K562 (cell line): ENCODE measurements around the gene CEP162. TPM values are rescaled to one million over a fixed set of nuclear protein-coding genes. Genes with fewer than 3 reads are reported as not detected.
A peak's percentile ranks its signal among the peaks of the same experiment; 100 is the strongest.

ENCODE experiments used
- BRD4 ChIP-seq: fragments of 200-600 bp; sonication (generic); IDR thresholded peaks from 2 replicates; pipeline ENCODE4 v1.6.1; 2017; ENCODE audit warnings: inconsistent platforms
- CAMTA2 ChIP-seq: fragments of 250-450 bp; sonication (Bioruptor Pico); conservative IDR thresholded peaks from 2 replicates; pipeline ENCODE4 v1.5.1; 2022
- CBFA2T3 ChIP-seq: fragments of 450-650 bp; IDR thresholded peaks from 2 replicates; pipeline ENCODE4 v1.6.1; 2017
- CEBPG ChIP-seq, 3 experiments: fragments of 200-800 bp in 1 of 3; sonication (Bioruptor generic) in 1 of 3; sonication (generic) in 1 of 3; formaldehyde crosslinking in 1 of 3; IDR thresholded peaks in 2 of 3; conservative IDR thresholded peaks in 1 of 3; 2 replicates each; pipeline versions ENCODE4 v1.6.1 to v1.8.0; 2016 to 2022; ENCODE audit warnings: missing compliant biosample characterization in 2 of 3, missing genetic modification characterization in 2 of 3, mild to moderate bottlenecking in 1 of 3, missing genetic modification reagents in 1 of 3
- CREB5 ChIP-seq: fragments of 250-450 bp; sonication (Bioruptor Pico); IDR thresholded peaks from 2 replicates; pipeline ENCODE4 v1.5.0; 2020; ENCODE audit warnings: mild to moderate bottlenecking
- CTBP1 ChIP-seq: fragments of 450-650 bp; IDR thresholded peaks from 2 replicates; pipeline ENCODE4 v1.6.1; 2016; ENCODE audit warnings: borderline replicate concordance
- GABPB2 ChIP-seq: fragments of 250-450 bp; sonication (Bioruptor Pico); conservative IDR thresholded peaks from 2 replicates; pipeline ENCODE4 v1.5.1; 2021; ENCODE audit warnings: mild to moderate bottlenecking
- GATA2 ChIP-seq: sonication (generic); formaldehyde crosslinking; IDR thresholded peaks from 2 replicates; pipeline ENCODE4 v1.4.0; 2020; ENCODE audit warnings: mild to moderate bottlenecking, missing genetic modification reagents
- JUN ChIP-seq, 2 experiments: sonication (generic) in 1 of 2; formaldehyde crosslinking in 1 of 2; IDR thresholded peaks; 2 replicates each; pipeline versions ENCODE4 v1.6.1 to v1.8.0; 2012 to 2022; ENCODE audit warnings: borderline replicate concordance in 2 of 2, mild to moderate bottlenecking in 2 of 2, improper control_type of control experiment in 1 of 2, low read depth in 1 of 2, low read length in 1 of 2, missing genetic modification reagents in 1 of 2
- KLF13 ChIP-seq: fragments of 450-650 bp; IDR thresholded peaks from 2 replicates; pipeline ENCODE4 v1.6.1; 2016; ENCODE audit warnings: missing genetic modification characterization, low read depth, mild to moderate bottlenecking, missing compliant biosample characterization, moderate library complexity, borderline replicate concordance
- MCM3 ChIP-seq: fragments of 450-650 bp; IDR thresholded peaks from 2 replicates; pipeline ENCODE4 v1.6.1; 2016
- MYNN ChIP-seq, 2 experiments: sonication (generic); formaldehyde crosslinking in 1 of 2; IDR thresholded peaks; 2 replicates each; pipeline versions ENCODE4 v1.5.0 to v1.6.1; 2016 to 2020; ENCODE audit warnings: antibody characterized with exemption in 1 of 2, missing genetic modification reagents in 1 of 2
- NFIX ChIP-seq: fragments of 250-450 bp; sonication (Bioruptor Pico); IDR thresholded peaks from 2 replicates; pipeline ENCODE4 v1.4.0; 2020; ENCODE audit warnings: low read depth, mild to moderate bottlenecking, moderate library complexity
- NR2C2 ChIP-seq, 2 experiments: fragments of 200-800 bp in 1 of 2; sonication (Bioruptor generic) in 1 of 2; sonication (generic) in 1 of 2; formaldehyde crosslinking in 1 of 2; IDR thresholded peaks; 2 replicates each; pipeline versions ENCODE4 v1.6.1 to v1.8.0; 2016 to 2022; ENCODE audit warnings: mild to moderate bottlenecking in 1 of 2, missing compliant biosample characterization in 1 of 2, missing genetic modification characterization in 1 of 2, missing genetic modification reagents in 1 of 2
- PRPF4 ChIP-seq: fragments of 200-400 bp; formaldehyde crosslinking; IDR thresholded peaks from one replicate; pipeline ENCODE4 v1.6.1; 2017; ENCODE audit warnings: low read length, low read depth, mild to moderate bottlenecking; ENCODE audit not compliant: insufficient read depth, poor library complexity, severe bottlenecking
- SAFB ChIP-seq: fragments of 200-400 bp; formaldehyde crosslinking; IDR thresholded peaks from 2 replicates; pipeline ENCODE4 v1.6.1; 2017; ENCODE audit warnings: low read depth, low read length, borderline replicate concordance
- SNRNP70 ChIP-seq: fragments of 200-400 bp; formaldehyde crosslinking; optimal IDR thresholded peaks from 2 replicates; pipeline ENCODE3; 2017; ENCODE audit warnings: low read depth, low read length
- SRSF3 ChIP-seq: fragments of 200-400 bp; formaldehyde crosslinking; IDR thresholded peaks from 2 replicates; pipeline ENCODE4 v1.6.1; 2016; ENCODE audit warnings: mild to moderate bottlenecking, low read length, moderate library complexity; ENCODE audit not compliant: insufficient read depth
- VEZF1 ChIP-seq: fragments of 200-800 bp; sonication (Bioruptor generic); IDR thresholded peaks from 2 replicates; pipeline ENCODE4 v1.6.1; 2017; ENCODE audit warnings: missing genetic modification characterization, missing compliant biosample characterization
- ZBTB2 ChIP-seq: fragments of 450-650 bp; IDR thresholded peaks from 2 replicates; pipeline ENCODE4 v1.6.1; 2016; ENCODE audit warnings: antibody characterized with exemption
- ZNF121 ChIP-seq: sonication (generic); formaldehyde crosslinking; conservative IDR thresholded peaks from 2 replicates; pipeline ENCODE4 v1.8.0; 2022; ENCODE audit warnings: missing genetic modification reagents
- ZNF445 ChIP-seq: fragments of 250-450 bp; sonication (Bioruptor Pico); IDR thresholded peaks from 2 replicates; pipeline ENCODE4 v1.4.0; 2020; ENCODE audit warnings: low read depth, mild to moderate bottlenecking, moderate library complexity
- polyA plus RNA-seq, 8 experiments: library from polyadenylated mRNA; depleted of rRNA in 4 of 8; stranded (reverse) in 5 of 8; unstranded in 3 of 8; fragments of >200 nt; fragmentation: Nextera tagmentation in 2 of 8; fragmentation: Illumina TruSeq in 1 of 8; extraction: Ambion mirVana in 2 of 8; extraction: Trizol in 1 of 8; gene quantifications; 2 replicates each; pipeline versions ENCODE4 v1.2.1 to v1.2.3, GENCODE V29; 2011 to 2014; ENCODE audit warnings: inconsistent platforms in 1 of 8, missing spikeins in 1 of 8
- total RNA-seq, 7 experiments: library from RNA; depleted of rRNA in 6 of 7; stranded (reverse); fragments of >200 nt in 6 of 7; fragmentation: Illumina TruSeq in 2 of 7; extraction: Trizol in 2 of 7; gene quantifications; 2 replicates each; pipeline versions ENCODE4 v1.2.1 to v1.2.3, GENCODE V29; 2011 to 2021; ENCODE audit warnings: low replicate concordance in 1 of 7

The CEP162 gene
- total and polyA plus RNA-seq, 9 of the 15 experiments (the other 6 are each of a cell fraction or from before 2014, with no cell fraction given): 3.9 to 8.6 (median 6.7) TPM

- TF ChIP-seq JUN (IDR thresholded peaks at IDR 0.05; ENCODE audit: borderline replicate concordance, low read depth, low read length) (peak; percentile 95), JUN (CRISPR knock-in tag; IDR thresholded peaks at IDR 0.05; ENCODE audit: borderline replicate concordance) (0 out of 2 replicates have a peak, but pooled peaks have one; percentile 56), VEZF1 (peak; percentile 75), NFIX (CRISPR knock-in tag) (no peak), MYNN (IDR thresholded peaks at IDR 0.05) (peak; percentile 84), MYNN (CRISPR knock-in tag; IDR thresholded peaks at IDR 0.05) (no peak), PRPF4 (no peak), SRSF3 (no peak), CEBPG (CRISPR knock-in tag; IDR thresholded peaks at IDR 0.05) (peak; percentile 81), CEBPG (tag; conservative IDR thresholded peaks at IDR 0.05 in 1 of 2, IDR thresholded peaks at IDR 0.05 in 1 of 2) (peak in 1 of 2 experiments; percentile 93; a peak in 2 of 4 replicates), KLF13 (tag) (peak; percentile 30; the same call in 1 of the 2 replicates), SAFB (no peak), ZBTB2 (peak; percentile 55; the same call in 1 of the 2 replicates), GABPB2 (CRISPR knock-in tag) (no peak), CTBP1 (peak; percentile 72; the same call in 1 of the 2 replicates), CBFA2T3 (peak; percentile 100), BRD4 (peak; percentile 20; the same call in 1 of the 2 replicates), MCM3 (no peak), GATA2 (CRISPR knock-in tag) (peak; percentile 98), ZNF121 (no peak), ZNF445 (no peak), CREB5 (no peak), CAMTA2 (CRISPR knock-in tag) (no peak), SNRNP70 (no peak), NR2C2 (CRISPR knock-in tag; IDR thresholded peaks at IDR 0.05) (no peak), NR2C2 (tag; IDR thresholded peaks at IDR 0.05) (no peak)
These were observed 42.7 kb upstream of the CEP162 start (continued) for GRCh38 chr6:84269947-84270733.
